ENCODE data around the gene EIF1AX. TPM values are rescaled to one million over a fixed set of nuclear protein-coding genes. Genes with fewer than 3 reads are reported as not detected.

The EIF1AX gene
- total and polyA plus RNA-seq, 9 of the 15 experiments (the other 6 are each of a cell fraction or from before 2014, with no cell fraction given), result 54.2 to 178 (median 73.5) TPM

DNA sequence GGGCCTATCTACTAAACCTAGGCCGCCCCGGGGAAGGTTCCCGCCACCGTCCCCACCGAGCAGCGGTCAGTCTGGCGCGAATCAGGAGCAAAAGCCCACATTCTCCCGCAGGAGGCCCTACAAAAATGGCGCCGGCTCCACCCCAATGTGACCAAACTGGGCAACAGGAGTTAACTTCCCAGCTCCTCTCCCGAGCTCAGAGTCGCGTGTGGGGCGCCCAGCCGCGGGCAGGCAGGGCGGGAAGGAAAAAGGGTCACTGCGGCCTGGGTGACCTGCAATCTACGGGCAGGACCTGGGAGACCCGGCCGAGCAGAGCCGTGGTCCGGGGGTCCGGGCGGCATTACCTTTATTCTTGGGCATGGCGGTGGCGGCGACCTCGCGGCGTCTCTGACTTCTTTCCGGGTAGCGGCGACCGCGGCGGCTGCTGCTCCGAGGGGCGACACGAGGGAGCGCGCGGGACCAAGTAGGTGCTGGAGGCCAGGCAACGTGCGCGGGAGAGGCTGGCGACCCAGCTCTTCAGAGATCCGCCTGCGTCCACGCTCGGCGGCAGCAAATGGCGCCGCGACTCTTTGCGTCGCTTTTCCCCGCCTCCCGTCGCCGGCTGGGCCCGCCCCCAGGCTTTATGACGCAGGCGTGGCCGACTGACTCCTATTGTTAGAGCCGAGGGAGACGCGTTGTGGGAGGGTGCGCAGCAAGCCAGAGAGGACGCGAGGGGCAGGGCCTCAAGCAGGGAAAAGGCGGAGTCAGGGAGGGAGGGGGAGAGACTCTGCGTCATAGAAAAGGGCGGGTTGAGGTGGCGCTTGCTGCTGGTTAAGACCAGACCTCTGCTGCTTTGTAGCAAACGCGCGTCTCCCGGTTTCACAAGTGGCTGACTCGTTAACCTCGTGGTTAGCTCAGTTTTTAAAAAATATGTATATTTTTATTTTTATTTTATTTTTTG, at the start of gene EIF1AX (continued):
- TF ChIP-seq, protein P1, sequence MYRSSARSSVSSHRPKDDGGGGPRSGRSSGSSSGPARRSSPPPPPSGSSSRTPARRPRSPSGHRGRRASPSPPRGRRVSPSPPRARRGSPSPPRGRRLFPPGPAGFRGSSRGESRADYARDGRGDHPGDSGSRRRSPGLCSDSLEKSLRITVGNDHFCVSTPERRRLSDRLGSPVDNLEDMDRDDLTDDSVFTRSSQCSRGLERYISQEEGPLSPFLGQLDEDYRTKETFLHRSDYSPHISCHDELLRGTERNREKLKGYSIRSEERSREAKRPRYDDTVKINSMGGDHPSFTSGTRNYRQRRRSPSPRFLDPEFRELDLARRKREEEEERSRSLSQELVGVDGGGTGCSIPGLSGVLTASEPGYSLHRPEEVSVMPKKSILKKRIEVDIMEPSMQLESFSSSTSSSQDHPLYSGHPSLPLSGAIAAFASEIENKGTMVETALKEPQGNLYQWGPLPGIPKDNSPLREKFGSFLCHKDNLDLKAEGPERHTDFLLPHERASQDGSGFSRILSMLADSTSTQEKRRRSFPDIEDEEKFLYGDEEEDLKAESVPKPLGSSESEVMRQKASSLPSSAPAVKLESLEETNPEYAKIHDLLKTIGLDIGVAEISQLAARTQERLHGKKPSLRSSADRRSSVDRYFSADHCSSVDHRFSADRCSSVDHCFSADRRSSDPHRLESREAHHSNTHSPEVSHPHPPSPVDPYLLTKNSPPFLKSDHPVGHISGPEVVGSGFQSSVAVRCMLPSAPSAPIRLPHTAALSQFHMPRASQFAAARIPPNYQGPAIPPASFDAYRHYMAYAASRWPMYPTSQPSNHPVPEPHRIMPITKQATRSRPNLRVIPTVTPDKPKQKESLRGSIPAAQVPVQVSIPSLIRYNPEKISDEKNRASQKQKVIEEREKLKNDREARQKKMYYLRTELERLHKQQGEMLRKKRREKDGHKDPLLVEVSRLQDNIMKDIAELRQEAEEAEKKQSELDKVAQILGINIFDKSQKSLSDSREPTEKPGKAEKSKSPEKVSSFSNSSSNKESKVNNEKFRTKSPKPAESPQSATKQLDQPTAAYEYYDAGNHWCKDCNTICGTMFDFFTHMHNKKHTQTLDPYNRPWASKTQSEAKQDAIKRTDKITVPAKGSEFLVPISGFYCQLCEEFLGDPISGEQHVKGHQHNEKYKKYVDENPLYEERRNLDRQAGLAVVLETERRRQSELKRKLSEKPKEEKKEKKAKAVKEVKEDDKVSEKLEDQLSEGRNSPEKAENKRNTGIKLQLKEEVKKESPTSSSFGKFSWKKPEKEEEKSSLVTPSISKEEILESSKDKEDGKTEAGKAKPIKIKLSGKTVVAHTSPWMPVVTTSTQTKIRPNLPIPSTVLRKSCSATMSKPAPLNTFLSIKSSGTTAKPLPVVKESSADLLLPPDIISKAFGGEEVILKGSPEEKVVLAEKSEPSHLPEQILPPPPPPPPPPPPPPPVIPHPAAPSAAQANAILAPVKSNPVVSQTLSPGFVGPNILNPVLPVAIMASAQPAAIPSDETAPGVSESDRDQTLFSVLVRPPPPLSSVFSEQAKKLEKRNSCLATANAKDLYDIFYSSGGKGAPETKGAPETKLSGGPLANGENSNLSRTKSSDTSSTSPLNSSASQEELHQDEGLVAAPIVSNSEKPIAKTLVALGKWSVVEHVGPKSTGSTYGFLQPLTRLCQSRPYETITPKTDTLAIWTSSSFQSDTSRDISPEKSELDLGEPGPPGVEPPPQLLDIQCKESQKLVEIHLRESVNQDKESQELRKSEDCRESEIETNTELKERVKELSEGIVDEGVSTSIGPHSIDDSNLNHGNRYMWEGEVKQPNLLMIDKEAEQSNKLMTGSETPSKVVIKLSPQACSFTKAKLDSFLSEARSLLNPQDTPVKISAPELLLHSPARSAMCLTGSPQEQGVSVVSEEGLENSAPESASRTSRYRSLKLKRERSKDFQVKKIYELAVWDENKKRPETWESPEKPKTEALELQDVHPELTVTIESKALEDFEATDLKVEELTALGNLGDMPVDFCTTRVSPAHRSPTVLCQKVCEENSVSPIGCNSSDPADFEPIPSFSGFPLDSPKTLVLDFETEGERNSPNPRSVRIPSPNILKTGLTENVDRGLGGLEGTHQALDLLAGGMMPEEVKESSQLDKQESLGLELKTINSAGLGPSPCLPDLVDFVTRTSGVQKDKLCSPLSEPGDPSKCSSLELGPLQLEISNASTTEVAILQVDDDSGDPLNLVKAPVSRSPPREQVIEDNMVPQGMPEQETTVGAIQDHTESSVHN (IDR thresholded peaks at IDR 0.05; ENCODE audit: borderline replicate concordance in 1 of 2, low read depth in 1 of 2), result no peak
- TF ChIP-seq RUNX1 (IDR thresholded peaks at IDR 0.05; ENCODE audit: low read depth), result no peak
- no peak for TF ChIP-seq ETV5 (CRISPR knock-in tag; IDR thresholded peaks at IDR 0.05; ENCODE audit: low read depth)
- TF ChIP-seq, protein P2, sequence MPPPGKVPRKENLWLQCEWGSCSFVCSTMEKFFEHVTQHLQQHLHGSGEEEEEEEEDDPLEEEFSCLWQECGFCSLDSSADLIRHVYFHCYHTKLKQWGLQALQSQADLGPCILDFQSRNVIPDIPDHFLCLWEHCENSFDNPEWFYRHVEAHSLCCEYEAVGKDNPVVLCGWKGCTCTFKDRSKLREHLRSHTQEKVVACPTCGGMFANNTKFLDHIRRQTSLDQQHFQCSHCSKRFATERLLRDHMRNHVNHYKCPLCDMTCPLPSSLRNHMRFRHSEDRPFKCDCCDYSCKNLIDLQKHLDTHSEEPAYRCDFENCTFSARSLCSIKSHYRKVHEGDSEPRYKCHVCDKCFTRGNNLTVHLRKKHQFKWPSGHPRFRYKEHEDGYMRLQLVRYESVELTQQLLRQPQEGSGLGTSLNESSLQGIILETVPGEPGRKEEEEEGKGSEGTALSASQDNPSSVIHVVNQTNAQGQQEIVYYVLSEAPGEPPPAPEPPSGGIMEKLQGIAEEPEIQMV (tag; conservative IDR thresholded peaks at IDR 0.05; ENCODE audit: low read depth), result no peak
- TF ChIP-seq, protein P3, sequence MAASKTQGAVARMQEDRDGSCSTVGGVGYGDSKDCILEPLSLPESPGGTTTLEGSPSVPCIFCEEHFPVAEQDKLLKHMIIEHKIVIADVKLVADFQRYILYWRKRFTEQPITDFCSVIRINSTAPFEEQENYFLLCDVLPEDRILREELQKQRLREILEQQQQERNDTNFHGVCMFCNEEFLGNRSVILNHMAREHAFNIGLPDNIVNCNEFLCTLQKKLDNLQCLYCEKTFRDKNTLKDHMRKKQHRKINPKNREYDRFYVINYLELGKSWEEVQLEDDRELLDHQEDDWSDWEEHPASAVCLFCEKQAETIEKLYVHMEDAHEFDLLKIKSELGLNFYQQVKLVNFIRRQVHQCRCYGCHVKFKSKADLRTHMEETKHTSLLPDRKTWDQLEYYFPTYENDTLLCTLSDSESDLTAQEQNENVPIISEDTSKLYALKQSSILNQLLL (CRISPR knock-in tag; IDR thresholded peaks at IDR 0.05; ENCODE audit: borderline replicate concordance), result no peak
- TF ChIP-seq SRSF9 (IDR thresholded peaks at IDR 0.05; ENCODE audit: borderline replicate concordance, low read depth, low read length), result no peak
- TF ChIP-seq, protein P4, sequence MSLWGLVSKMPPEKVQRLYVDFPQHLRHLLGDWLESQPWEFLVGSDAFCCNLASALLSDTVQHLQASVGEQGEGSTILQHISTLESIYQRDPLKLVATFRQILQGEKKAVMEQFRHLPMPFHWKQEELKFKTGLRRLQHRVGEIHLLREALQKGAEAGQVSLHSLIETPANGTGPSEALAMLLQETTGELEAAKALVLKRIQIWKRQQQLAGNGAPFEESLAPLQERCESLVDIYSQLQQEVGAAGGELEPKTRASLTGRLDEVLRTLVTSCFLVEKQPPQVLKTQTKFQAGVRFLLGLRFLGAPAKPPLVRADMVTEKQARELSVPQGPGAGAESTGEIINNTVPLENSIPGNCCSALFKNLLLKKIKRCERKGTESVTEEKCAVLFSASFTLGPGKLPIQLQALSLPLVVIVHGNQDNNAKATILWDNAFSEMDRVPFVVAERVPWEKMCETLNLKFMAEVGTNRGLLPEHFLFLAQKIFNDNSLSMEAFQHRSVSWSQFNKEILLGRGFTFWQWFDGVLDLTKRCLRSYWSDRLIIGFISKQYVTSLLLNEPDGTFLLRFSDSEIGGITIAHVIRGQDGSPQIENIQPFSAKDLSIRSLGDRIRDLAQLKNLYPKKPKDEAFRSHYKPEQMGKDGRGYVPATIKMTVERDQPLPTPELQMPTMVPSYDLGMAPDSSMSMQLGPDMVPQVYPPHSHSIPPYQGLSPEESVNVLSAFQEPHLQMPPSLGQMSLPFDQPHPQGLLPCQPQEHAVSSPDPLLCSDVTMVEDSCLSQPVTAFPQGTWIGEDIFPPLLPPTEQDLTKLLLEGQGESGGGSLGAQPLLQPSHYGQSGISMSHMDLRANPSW (CRISPR knock-in tag; IDR thresholded peaks at IDR 0.05), result no peak
- TF ChIP-seq, protein P5, sequence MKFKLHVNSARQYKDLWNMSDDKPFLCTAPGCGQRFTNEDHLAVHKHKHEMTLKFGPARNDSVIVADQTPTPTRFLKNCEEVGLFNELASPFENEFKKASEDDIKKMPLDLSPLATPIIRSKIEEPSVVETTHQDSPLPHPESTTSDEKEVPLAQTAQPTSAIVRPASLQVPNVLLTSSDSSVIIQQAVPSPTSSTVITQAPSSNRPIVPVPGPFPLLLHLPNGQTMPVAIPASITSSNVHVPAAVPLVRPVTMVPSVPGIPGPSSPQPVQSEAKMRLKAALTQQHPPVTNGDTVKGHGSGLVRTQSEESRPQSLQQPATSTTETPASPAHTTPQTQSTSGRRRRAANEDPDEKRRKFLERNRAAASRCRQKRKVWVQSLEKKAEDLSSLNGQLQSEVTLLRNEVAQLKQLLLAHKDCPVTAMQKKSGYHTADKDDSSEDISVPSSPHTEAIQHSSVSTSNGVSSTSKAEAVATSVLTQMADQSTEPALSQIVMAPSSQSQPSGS (CRISPR knock-in tag; IDR thresholded peaks at IDR 0.05), result no peak
- TF ChIP-seq EWSR1 (IDR thresholded peaks at IDR 0.05; ENCODE audit: borderline replicate concordance, low read depth, partially characterized antibody), result no peak
